Measurements from ENCODE around the gene TMA16. TPM values are rescaled to one million over a fixed set of nuclear protein-coding genes. Genes with fewer than 3 reads are reported as not detected.
"Not testable (repeated sequence)": the region's sequence is repeated elsewhere in the genome, so short reads cannot be mapped to it uniquely, and the experiment has no call there.

The TMA16 gene
- polyA plus RNA-seq (ENCODE audit: insufficient read length): 20.7 TPM

DNA sequence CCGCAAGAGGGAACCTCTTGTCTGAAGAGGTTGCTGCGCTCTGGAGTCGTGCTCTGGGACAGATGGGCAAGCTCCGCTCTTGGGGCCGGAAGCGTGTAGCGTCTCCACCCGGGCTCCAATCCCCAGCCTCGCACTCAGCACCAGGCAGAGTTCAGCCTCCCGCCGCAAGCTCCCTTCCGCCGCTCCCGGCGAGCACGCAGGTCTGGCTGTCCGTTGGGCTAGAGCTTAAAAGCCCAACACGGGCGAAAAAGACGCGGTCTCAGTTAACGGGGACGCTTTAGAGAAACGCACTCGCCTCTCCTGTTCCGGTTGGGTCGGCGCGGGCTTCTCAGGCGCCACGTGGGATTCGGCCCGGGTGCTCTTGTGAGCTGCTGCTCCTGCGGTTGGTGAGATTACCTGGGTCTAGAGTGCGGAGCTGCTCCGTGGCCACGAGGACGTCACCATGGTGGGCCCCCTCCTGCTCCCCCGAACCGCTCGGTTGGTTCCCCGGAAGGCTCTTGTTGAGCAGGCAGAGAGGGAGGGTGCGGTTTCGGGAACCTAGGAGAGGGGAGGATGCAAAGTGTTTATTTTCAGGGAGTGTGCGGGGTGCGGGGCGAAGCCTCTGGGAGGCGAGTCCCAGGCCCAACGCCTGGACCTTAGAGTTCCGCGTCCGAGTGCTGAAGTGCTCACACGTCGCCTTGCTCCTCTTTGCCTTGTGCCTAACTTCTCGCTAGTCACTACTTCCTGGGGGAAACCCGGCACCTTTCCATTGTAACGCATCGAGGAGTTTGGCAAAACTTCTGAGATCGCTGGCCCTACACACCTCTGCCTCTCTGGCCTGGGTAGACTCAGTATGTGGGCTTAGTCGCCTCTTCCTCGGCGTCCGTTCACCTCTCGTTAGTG, at the start of gene TMA16:
TSS of gene TMA16 (plus strand) at position 331 of the 882 bp plus-strand sequence. CDS start at position 443, 112 bp downstream.
- DNase-seq (ENCODE audit: low read depth): peak; percentile 81

DNA sequence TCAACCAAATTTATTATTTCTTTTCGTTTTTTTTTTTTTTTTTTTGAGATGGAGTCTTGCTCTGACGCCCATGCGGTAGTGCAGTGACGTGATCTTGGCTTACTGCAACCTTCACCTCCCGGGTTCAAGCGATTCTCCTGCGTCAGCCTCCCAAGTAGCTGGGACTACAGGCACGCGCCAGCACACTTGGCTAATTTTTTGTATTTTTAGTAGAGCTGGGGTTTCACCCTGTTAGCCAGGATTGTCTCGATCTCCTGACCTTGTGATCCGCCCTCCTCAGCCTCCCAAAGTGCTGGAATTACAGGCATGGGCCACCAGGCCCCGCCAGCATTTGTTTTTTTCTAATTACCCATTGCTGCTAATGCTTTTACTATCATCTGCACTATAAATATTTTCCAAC, 47.5 kb upstream of the TMA16 start:
- not testable (repeated sequence) for DNase-seq (ENCODE audit: low read depth)

DNA sequence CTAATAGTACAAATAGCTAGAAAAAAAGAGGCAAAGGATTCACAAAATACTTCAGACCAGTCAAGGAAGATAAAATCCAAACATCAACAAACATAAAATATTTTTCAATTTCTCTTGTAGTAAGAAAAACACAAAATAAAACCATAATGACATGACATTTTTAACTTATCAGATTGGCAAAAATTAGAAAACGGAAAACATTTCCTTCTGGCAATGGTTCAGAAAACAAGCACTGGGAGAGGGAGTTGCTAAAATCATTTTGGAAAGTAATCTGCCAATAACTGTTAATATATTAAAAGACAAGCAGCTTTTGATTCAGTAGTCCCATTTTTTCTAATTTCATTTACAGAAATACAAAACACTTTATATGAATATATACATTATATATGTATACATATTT, 47.0 kb upstream of the TMA16 start:
- no peak for DNase-seq (ENCODE audit: low read depth)

DNA sequence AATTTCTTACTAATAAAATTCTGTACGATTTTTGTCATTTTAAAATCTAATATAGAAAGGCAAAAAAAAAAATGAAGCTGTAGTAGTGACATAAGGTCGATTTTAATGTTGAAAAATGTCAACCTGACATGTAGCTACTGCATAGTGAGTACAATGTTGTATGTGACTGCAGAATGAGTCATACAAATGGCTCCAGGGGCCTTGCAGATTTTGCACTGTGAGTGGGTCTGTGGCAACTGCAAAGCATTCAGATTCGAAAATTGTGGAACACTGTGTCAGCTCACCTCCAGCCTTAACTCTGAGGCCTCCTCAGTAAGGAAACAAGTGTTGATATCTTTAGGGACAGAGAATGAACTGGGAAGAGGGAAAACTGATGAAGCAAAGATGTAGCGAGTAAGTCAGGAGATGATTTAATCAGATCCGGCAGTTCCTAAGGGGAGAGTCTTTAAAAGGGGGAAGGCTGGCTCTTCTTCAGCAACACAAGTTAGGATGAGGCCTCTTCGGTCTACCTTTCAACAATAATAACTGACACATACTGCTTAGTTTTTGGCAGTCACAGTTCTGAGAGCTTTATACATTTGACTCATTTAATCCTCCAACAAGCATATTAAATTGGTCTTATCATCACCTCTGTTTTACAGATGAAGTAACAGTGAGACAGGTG, 45.8 kb upstream of the TMA16 start:
- DNase-seq (ENCODE audit: low read depth): no peak

DNA sequence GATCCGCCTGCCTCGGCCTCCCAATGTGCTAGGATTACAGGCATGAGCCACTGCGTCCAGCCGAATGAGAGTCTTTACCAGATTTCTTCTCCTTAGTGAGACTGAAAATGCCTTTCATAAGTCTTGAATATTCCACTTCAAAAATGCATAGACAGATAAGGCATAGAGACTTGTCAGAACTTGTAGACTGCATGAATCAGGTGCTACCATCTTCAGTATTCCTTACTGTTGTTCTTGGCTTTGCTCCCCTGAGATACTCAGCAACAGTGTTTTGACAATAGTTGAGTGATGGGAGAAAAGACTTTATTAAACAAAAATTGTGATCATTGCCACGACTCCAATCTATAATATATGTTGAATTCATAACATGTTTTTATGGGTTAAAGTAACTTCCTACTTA, 31.9 kb upstream of the TMA16 start:
- DNase-seq (ENCODE audit: low read depth): no peak

DNA sequence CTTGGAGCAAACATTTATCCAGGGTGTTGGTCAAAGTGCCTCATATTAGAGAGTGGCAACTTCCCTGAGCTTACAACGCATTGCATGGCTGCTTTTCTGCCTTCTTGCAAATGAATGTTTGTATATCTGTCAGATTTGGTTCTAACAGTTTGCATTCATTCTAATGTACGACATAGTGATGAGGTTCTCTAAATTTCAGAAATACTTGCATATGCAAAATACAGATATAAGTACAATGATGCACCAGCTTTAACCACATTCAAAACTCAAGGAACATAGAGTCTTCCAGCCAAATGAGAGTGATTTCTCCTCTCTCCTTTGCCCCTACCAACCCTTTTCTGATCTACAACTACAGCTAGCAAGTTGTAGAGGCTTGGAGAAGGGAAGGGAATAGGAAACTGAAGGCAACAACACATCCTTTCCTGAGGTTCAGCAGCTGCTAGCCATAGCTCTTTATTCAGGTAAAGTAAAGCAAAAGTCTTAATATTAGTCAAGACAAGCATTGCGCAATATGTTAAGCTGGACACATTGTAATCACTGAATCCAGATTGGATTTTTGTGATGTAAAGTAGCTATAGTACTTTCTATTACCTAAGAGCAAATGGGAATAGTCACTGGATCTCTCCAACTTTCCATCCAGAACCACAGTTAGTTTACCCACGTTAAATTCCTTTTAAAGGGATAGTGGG, 27.3 kb upstream of the TMA16 start:
- DNase-seq (ENCODE audit: low read depth): no peak

DNA sequence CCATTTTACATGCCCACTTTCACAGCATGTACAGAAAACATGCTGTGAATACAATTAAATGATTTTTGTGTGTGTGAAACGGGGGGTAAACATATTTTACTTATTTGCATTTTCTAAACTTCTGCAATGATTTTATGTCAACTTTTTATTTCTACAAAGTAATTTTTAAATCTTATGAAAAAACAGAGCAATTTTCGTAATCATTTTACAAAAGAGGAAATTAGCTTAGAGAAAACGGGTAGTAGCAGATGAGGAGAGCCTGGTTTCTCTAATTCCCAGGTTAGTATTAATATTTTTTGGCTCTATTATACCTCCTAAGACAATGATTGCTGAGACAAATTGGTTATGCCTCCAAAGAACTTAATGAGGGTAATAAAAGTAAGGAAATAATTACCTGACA, 24.1 kb upstream of the TMA16 start:
- DNase-seq (ENCODE audit: low read depth): no peak

DNA sequence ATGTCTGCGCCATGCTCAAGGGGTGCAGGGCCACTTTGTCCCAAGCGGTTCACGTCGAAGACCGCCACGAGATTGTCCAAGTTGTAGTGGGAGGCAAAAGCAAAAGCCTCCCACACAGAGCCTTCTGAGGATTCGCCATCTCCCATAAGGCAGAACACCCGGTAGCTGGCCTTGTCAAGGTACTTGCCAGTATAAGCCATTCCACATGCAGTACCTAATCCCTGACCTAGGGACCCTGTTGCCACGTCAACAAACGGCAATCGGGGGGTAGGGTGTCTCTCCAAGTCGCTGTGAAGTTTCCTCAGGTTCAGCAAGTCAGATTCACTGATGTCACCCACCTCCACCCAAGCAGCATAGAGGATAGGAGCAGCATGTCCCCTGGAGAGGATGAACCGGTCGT, 21.4 kb upstream of the TMA16 start:
- no peak for DNase-seq (ENCODE audit: low read depth)

DNA sequence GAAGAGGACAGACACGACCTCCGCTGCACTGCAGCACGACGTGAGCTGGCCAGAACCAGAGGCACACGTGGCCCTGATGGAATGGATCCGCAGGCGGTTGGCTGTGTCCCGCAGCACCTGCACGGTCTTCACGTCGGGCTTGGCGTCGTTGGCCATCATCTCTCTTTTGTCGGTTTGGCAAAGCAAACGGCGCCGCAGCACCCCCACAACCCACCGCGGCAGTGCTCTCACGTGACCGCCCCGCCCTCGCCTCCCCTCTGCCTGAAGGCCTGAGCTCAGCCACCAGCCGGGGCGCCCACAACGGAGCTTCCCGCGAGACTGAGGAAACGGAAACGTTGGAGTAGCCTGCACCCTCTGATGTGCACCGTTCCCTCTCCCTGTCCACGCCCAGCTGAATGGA, 20.9 kb upstream of the TMA16 start, which contains the start of gene TKTL2:
TSS of gene TKTL2 (minus strand) at position 179 of the 400 bp plus-strand sequence. CDS start at position 159, 20 bp downstream.
- no peak for DNase-seq (ENCODE audit: low read depth)

DNA sequence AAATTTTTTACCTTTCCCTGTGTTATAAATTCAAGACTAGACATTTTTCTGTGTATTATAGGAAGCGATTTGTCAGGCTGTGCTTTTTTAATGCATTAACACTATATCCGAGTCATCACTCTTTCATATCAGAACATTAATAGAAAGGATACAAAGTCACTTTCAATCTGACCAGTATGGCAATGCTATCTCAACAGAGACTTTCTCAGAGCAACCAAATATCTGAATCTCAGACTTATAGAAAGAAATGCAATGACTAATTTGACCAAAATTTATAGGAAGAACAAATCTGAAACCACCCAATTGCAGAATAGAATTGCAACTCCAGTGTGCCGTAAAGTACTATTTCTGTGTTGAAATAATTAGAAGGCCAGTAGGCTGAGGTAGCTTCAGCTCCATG, 20.5 kb upstream of the TMA16 start:
- no peak for DNase-seq (ENCODE audit: low read depth)

DNA sequence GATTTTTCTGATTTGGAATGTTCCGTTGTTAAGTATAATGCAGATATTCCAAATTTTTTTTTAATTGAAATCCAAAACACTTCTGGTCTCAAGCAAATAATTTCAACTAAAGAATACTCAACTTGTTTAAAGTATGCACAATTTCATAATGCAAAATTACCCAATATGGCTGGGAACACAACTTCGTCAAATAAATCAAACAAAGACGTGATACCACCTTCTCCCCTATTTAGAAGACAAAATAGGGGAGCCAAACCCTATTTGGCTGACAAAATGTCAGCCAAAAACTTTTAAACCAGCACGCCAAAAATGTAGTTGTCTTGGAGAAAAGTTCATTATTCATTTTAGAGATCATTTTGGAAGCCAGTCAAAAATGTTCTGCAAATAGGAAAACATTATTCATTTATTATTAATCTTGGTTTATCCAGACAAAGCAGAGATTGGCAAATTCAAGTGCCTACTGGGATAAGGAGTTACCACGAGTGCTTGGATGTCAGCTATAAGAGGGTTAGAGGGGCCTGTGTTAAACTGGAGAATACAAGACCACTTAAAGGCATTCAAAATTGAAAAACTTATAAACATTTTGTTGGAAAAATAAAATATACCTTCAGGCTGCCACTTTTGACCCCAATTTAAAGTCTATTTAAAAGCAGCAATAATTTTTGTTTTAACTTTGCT, 17.6 kb upstream of the TMA16 start:
- DNase-seq (ENCODE audit: low read depth): no peak

DNA sequence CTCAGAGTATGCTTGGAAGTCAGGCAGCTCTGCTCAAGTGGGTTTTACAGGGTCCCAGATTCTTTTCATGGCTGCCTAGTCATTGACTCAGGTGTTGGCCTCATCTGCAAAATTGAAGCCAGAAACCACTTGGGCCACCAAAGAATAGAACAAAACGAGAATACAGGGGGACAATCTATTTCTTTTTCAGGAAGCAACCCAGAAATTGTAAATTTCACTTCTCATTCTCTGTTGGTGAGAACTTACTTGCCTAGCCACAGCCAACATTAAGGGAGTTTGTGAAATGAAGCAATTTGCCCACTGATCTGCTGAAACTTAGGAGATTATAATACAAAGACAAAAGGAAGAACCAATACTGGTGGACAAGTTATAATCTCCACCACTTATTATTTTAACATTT, 12.3 kb upstream of the TMA16 start:
- DNase-seq (ENCODE audit: low read depth): no peak

DNA sequence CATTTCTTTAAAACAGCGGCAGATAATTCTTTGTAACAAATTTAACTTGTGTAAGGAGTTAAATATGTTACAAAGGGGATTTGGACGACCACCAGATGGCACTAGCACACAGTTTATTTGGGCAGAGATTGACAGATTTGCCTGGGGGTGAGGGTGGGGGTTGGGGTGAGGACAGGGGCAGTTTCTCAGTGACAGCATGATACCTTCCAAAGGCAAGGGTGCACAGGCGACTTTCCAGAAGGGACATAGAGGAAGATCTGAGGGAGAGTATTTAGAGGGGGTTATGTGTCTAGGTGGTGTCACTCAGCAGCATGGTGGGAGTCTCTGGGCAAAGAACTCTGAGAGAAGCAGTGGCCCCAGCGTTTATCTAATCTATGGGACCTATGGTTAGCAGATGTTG, 9.6 kb upstream of the TMA16 start:
- no peak for DNase-seq (ENCODE audit: low read depth)

DNA sequence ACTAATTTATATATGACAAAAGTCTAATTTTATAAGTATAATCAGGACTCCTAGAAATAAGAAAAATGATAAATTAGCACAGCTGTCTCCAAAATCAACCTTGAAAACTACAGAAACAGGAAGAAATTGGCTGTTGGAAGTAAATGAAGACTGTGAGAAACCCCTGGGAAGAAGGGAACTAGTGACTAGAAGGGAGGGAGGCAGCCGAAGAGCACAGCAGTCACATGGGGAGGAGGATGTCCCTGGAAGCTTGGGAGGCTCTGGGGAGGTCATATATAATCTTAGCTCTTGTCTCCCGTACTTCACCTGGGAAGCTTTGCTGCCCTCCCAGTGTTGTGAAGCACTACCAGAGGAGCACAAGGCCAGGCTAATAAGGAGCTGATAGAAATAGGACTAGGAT, 8.9 kb upstream of the TMA16 start:
- no peak for DNase-seq (ENCODE audit: low read depth)

DNA sequence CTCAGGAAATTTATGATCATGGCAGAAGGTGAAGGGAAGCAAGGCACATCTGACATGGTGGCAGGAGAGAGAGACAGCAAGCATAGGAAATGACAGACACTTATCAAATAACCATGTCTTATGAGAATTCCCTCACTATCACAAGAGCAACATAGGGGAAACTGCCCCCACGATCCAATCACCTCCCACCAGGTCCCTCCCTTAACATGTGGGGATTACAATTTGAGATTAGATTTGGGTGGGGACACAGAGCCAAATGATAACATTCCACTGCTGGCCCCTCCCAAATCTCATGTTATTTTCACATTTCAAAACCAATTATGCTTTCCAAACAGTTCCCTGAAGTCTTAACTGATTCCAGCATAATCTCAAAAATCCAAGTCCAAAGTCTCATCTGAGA, 8.2 kb upstream of the TMA16 start:
- no peak for DNase-seq (ENCODE audit: low read depth)

DNA sequence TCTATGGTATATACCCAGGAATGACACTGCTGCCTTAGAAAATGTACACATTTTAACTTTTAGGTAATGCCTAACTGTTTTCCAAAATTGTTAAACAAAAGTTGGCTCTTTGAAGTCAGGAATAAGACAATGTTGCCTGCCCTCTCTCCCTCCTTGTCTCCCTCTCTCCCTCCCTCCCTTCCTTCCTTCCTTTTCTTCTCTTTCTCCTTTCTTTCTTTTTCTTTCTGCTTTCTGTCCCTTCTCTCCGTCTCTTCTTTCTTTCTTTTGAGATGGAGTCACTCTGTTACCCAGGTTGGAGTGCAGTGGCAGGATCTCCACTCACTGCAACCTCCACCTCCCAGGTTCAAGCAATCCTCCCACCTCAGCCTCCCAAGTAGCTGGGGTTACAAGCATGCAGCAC, 4.6 kb upstream of the TMA16 start:
- DNase-seq (ENCODE audit: low read depth): no peak

DNA sequence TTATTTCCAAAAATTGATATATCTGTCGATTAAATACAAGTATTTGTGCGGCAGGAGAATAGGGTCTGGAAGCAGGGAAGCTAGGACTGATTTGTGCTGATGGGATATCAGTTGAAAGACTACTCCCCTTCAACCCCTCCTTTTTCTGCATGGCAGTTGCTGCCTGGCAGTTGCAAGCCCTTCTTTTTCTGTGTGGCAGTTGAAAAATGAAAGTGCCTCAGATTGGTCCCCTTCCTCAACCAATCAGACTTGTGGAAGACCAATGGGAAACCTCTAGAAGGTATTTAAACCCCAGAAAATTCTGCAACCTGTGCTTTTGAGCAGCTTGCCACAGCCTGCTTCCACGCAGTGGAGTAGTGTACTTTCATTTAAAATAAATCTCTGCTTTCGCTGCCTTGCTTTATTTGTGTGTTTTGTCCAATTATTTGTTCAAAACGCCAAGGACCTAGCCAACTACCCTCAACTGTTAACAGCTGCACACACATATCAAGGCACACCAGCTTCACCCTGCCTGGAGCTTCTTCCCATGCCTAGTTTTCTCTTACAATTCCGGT, 1.5 kb upstream of the TMA16 start:
- no peak for DNase-seq (ENCODE audit: low read depth)

DNA sequence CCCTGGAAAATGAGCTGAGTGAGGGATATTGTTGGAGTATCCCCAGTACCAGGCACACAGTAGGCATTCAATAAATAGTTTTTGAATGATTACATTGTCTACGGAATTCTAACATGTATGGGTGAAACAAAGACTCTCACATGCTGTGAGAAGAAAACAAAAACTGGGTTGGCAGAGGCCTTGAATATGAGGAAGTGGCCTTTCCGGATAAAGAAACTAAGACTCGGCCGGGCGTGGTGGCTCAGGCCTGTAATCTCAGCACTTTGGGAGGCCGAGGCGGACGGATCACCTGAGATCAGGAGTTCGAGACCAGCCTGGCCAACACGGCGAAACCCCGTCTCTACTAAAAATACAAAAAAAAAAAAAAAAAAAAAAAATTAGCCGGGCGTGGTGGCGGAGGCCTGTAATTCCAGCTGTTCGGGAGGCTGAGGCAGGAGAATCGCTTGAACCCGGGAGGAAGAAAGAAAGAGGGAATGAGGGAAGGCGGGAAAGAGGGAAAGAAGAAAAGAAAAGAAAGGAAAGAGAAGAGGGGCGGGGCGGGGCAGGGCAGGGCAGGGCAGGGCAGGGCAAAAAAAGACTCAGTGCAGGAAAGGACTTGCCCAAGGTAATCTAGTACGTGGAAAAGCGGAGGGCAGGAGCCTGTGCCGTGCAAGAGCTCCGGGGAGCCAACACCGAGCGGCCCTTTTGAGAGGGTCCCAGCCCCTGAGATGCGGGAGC, 689 bp upstream of the TMA16 start:
- DNase-seq (ENCODE audit: low read depth): no peak

DNA sequence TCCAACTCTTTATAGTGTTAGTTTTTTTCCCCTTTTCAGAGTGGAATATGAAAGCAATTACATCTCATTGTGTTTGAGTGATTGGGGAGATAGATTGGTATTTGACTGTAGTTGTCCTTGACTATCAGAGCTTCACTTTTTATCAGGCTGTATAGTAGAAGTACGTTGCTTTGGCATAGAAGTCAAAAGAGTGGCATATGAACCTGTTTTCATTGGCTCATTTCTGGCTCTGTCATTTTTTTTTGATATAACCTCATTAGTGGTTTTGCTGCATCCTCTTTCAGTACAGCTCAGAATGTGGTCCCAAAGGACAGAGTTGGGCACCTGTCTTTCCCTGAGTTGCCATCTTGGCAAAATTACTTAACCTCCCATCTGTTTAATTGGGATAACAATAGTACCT, 1.4 kb downstream of the TMA16 start:
- DNase-seq (ENCODE audit: low read depth): no peak

DNA sequence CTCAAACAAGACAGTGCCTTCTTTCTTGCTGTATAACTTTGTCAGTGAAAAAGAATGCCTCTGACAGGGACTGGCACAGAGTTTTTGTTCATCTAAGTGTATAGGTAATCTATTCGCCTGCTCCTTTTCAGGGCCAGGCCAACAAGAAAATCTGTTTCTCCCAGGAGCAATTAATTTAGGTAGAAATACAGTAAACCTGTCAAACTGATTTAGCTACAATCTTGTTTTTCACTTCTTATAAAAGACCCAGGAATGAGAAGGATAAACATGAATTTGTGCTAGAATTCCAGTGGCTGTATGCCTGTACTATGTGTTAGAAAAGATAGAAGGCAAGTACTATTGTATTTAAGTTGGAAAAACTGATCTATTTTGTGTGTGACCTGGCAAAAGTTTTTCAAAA, 6.1 kb downstream of the TMA16 start:
- no peak for DNase-seq (ENCODE audit: low read depth)

DNA sequence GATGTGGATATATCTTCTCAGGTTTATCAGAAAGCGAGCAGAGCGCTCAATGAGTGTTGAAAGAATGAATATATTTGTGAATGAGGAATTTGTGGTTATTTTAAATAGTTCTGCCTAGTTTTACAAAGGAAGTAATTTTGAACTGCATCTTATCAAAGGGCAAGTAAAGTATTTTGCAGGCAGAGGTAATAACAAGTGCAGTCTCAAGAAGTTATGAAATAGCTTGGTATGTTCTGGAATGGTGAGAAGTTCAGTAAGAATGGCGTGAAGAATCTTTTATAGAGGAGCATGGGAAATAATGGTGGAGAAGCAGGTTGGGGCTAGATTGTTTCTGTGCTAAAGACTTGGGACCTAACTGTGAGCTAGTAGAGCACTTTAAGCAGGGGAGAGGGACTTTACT, 10.9 kb downstream of the TMA16 start:
- no peak for DNase-seq (ENCODE audit: low read depth)
